Muscle of arm (tissue), 12 donors: ENCODE results near the gene TFAM. TPM values are rescaled to one million over a fixed set of nuclear protein-coding genes. Genes with fewer than 3 reads are reported as not detected.
A peak's percentile ranks its signal among the peaks of the same experiment; 100 is the strongest.

Experiments
- DNase-seq: peaks from one replicate; pipeline ENCODE4 v3.0.0-alpha.2; 2013
- polyA plus RNA-seq, 12 donors: library from polyadenylated mRNA; unstranded; fragments of 120-200 nt; gene quantifications; one replicate each; pipeline ENCODE4 v1.2.1, GENCODE V29; 2013; ENCODE audit not compliant: insufficient read length in 12 of 12

Gene TFAM
- polyA plus RNA-seq, 12 donors = 30.0 to 40.9 (median 36.2) TPM; not detected in 1

DNA sequence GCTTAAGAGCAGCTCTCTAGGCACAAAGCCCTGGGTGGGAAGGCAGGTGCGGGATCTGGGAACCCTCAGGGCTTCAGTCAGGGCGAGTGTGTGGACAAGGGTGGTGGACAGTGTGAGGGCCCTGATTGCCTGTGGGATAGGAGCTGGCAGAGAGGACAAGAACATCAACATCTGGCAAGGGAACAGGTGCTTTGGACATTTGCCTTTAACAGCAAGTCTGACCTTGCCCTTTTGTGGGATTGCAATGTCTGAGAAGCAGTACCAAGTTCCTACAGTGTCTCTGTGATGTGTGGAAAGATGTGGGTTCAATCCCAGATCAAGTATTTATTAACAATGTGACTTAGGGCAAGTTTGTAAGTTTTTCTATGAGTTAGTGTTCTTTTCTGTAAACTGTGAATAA is 46.7 kb downstream of the TFAM start:
- DNase-seq = no peak

DNA sequence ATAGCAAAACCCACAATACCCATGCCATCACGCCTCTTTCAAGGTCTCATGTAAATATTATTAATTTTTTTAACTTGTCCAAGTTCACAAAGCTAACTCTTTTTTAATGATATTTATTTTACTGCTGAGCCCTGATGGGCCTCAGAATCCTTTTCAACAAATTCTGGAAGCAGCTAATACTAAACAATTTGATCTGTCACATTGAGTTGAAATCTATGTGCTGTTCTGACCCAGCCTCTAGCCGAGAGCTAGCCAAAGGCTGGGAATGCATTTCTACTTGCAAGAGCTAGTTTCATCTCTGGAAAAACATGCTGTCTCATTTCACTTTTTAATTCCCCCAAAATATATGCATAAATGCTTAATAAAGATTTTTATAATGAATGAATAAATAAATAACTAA is 47.9 kb downstream of the TFAM start:
- no peak for DNase-seq

DNA sequence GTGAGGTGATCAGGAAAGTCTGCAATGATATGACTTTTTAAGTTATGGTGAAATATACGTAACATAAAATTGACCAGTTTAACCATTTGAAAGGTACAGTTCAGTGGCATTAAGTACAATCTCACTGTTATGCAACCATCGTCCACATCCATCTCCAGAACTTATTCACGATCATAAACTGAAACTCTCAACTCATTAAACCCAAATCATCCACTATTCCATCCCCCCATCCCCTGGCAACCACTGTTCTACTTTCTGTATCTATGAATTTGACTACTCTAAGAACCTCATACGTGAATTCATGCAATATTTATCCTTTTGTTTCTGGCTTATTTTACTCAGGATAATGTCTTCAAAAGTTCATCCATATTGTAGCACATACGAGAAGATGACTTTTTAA is 48.4 kb downstream of the TFAM start:
- no peak for DNase-seq

DNA sequence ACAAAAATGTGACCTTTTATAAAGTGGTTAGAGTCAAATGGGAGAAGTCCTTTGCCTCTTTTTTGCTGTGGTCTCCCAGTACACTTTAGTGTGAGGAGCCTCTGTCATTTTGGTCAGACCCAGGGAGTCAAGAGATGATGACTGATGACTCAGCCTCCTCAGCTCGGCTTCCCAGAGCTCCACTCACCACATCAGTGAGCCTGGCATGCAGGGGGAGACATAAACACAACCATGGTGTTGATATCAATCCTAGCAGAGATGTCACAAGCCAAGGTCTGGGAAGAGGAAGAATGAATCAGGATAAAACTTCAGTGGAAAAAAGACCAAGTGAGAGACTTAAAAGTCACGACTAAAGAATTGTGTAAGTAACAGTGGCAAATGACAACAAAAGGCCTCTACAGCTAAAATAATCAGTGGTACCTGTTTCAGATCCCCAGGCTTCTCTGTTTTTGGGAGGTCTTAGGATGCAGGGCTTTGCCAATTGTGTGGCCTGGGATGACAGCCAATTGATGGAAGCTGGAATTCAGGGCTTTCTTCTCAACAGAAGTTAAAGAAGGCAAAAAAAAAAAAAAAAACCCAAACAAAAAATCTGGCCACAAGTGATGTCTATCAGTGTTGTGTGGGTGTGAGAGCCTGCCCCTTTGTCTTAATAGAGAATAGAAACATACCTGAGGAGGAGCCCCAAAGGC is 50.2 kb downstream of the TFAM start:
- DNase-seq = no peak

DNA sequence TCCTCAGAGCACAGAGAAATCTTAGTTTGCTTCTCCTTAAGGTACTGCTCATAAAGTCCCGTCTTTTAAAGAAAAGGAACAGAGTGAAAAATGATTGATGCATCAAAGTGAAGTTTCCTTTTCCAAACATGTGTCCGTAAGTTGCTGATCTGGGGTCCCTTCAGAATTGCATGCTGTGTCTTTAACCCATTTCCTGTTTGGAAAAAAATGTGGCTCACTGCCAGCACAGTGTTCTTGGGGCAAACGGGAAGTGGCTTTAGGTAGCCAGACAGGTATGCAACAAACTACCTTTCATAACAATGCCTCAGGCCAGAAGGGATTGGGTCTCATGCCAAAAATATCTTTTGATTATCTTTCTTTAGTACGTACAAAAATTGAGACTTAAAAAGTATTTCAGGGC is 50.9 kb downstream of the TFAM start:
- no peak for DNase-seq

DNA sequence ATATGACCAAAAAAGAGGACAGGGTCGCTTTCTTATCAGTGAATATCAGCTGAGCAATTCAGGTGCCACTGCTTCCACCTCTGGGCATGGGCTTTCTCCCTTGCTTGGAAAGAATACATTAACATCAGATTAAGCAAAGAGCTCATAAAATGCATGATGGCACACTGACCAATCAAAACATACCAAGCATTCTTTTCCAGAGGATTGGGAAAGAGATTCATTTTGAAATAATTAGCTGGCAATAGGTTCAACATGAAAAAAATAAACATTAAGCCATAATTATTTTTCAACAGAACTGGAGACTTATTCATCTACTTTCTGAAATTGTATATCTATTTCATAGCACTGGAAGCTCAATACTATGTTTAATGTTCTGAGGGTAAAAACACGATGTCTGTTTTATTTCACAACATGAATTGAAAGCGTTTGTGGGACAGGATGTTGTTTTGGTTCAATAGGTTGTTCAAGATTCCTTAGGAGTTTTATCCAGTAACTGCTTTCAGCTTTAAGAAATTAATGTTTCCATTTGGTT is 53.2 kb downstream of the TFAM start:
- DNase-seq = no peak

DNA sequence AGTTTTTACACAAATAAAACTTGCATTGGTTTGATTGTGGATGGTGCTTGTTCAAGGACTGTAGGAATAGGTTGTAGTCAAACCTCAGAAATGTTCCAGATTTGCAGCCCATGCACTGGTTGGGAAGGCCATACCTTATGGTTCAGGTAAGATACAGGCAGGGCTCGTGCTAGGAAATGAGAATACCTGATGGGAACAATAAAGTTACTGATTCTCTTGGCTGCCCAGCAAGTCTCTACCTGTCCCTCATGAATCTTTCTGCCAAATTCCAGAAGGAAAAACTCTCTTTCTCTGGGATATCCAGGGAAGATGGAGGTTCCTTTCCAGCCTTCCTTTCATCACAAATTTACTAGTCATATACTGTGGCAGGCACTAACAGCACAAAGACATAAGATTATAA is 53.8 kb downstream of the TFAM start:
- DNase-seq = no peak

DNA sequence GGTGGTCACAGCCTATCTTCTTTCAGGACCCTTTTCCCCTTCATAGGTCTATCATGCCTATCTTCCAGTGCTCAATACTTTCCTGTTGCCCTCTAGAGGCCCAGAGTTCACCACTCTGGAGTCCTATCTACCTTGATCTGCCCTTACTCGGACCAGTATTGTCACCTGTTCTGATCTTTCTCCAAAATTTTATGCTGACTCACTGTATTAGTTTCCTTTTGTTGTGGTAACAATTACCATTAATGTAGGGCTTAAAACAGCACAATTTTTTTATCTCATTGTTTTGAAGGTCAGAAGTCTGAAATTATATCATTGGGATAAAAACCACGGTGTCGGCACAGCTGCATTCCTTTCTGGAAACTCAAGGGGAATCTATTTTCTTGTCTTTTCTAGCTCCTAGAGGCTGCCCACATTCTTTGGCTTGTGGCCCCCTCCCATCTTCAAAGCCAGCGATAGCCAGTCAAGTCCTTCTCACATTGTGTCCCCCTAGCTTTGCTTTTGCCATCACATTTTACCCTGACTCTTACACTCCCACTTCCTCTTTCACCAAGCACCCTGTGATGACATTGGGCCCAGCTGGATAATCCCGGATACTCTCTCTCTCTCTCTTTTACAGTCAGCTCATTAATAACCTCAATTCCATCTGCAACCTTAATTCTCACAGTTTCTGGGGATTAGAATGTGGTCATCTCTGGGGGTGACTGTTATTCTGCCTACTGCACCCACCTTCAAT is 54.6 kb downstream of the TFAM start:
- DNase-seq = no peak

DNA sequence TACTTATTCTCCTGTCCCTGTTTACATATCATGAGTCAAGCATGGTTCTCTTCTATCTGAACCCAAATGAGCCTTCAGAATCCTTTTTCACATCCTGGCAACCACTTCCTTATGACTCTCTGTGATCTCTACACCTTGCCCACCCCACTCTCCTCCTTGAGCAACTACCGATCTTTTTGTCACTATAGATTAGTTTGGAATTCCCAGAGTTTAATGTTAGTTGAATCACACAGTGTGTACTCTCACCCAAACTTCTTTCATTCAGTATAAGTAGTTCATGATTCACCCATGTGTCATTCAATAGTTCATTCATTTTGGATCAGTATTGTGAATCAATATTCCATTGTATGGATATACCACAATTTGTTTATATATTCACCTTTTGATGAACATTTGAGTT is 55.3 kb downstream of the TFAM start:
- DNase-seq = no peak

DNA sequence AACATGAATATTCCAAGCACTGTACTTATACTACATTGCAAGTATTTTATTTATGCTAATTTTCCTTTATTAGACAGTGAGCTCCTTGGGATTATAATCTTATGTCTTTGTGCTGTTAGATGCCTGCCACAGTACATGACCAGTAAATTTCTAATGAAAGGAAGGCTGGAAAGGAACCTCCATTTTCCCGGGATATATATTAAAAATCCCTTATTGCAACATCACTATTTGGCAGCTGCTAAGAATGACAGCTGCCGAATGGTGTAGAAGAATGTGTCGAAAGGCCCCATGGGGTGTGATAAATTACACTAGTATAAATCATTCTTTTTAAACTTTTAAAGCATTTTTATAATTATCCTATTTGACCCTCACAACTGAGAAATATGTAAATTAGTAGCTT is 59.1 kb downstream of the TFAM start:
- peak; percentile 34 for DNase-seq

DNA sequence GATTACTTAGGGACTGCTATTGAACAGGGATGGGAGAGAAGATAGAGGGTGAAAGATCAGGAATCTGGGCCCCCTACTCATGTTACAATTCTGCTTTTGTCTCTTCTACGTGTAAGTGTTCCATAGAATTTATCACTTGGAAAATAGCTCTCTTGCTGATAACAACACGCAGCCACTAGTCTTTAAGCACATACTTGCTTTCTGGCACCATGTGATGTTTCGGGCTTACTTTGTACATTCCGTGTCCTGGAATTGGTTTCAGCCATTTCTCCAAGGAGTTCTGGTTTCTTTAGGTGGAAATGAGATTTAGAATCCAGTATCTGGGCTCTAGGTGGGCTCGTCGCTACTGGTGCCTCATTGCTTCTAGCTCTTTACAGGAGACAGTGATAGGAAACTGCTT is 59.7 kb downstream of the TFAM start:
- DNase-seq = no peak

DNA sequence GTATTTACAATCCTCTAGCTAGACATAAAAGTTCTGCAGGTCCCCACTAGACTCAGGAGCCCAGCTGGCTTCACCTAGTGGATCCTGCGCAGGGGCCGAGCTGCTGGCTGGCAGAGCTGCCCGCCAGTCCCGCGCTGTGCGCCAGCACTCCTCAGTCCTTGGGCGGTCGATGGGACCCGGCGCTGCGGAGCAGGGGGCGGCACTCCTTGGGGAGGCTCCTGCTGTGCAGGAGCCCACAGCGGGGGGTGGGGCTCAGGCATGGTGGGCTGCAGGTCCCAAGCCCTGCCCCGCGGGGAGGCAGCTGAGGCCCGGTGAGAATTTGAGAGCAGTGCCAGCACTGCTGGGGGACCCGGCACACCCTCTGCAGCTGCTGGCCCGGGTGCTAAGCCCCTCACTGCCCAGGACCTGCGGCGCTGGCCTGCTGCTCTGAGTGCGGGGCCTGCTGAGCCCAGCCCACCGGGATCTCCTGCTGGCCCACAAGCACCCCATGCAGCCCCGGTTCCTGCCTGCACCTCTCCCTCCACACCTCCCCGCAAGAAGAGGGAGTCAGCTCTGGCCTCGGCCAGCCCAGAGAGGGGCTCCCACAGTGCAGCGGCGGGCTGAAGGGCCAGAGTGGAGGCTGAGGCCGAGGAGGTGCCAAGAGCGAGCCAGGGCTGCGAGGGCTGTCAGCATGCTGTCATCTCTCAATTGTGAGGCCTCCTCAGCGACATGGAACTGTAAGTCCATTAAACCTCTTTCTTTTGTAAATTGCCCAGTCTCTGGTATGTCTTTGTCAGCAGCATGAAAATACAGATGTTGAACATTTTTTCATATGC is 63.1 kb downstream of the TFAM start:
- no peak for DNase-seq

Other genes with a start within 250 kb of the TFAM start
- 1 to 10 TPM in 11 of 12 donors, not detected in 1; 3.9 to 9.3 (median 4.4) TPM for gene IPMK, start 117.5 kb upstream of the TFAM start, polyA plus RNA-seq
- 10 to 100 TPM in 11 of 12 donors, not detected in 1; 18.8 to 36.7 (median 24.6) TPM for gene CISD1, start 116.2 kb upstream of the TFAM start, polyA plus RNA-seq
- gene UBE2D1, start 50.4 kb upstream of the TFAM start, polyA plus RNA-seq = 10 to 100 TPM in 11 of 12 donors, not detected in 1; 11.6 to 21.8 (median 19.4) TPM
- gene BICC1, start 127.5 kb downstream of the TFAM start, polyA plus RNA-seq = 10 to 100 TPM in 11 of 12 donors, not detected in 1; 16.2 to 25.9 (median 20.0) TPM